Activated naive CD4-positive, alpha-beta T cell treated with anti-CD3 and anti-CD28 coated beads for 36 hours (primary cell): ENCODE results near the gene CRYAA. TPM values are rescaled to one million over a fixed set of nuclear protein-coding genes. Genes with fewer than 3 reads are reported as not detected.

ENCODE experiments used
- CTCF ChIA-PET: fragments of 350-600 bp; sonication (Branson Sonifier 250); formaldehyde crosslinking; loops from one replicate; lab custom pipeline; 2021; ENCODE audit warnings: antibody characterized with exemption; lab: Charles Lee
- DNase-seq: peaks from one replicate; pipeline ENCODE4 v3.0.0-alpha.2; 2020
- H3K27ac Mint-ChIP-seq: one replicate; pipeline ENCODE4 v1.8.0; 2021; ENCODE audit warnings: mild to moderate bottlenecking, mixed read lengths
- H3K27me3 Mint-ChIP-seq: one replicate; pipeline ENCODE4 v1.8.0; 2021; ENCODE audit warnings: low read depth, mixed read lengths
- H3K36me3 Mint-ChIP-seq: one replicate; pipeline ENCODE4 v1.8.0; 2021; ENCODE audit warnings: low read depth, mixed read lengths
- H3K4me1 Mint-ChIP-seq: one replicate; pipeline ENCODE4 v1.8.0; 2021; ENCODE audit warnings: low read depth, mixed read lengths
- H3K4me3 Mint-ChIP-seq: one replicate; pipeline ENCODE4 v1.8.0; 2021; ENCODE audit warnings: mild to moderate bottlenecking, moderate library complexity, mixed read lengths
- H3K9me3 Mint-ChIP-seq: one replicate; pipeline ENCODE4 v1.8.0; 2021; ENCODE audit warnings: mixed read lengths
- intact Hi-C: fragments of 100-400 bp; cut with micrococcal nuclease; formaldehyde crosslinking; loops from one replicate; pipeline ENCODE4 v1.15.1; 2023
- total RNA-seq, 2 experiments: library from RNA; stranded (reverse); gene quantifications; one replicate each; pipeline ENCODE4 v1.2.3, GENCODE V29; 2021

The CRYAA gene
- total RNA-seq, 2 experiments from 2014 or later = not detected

DNA sequence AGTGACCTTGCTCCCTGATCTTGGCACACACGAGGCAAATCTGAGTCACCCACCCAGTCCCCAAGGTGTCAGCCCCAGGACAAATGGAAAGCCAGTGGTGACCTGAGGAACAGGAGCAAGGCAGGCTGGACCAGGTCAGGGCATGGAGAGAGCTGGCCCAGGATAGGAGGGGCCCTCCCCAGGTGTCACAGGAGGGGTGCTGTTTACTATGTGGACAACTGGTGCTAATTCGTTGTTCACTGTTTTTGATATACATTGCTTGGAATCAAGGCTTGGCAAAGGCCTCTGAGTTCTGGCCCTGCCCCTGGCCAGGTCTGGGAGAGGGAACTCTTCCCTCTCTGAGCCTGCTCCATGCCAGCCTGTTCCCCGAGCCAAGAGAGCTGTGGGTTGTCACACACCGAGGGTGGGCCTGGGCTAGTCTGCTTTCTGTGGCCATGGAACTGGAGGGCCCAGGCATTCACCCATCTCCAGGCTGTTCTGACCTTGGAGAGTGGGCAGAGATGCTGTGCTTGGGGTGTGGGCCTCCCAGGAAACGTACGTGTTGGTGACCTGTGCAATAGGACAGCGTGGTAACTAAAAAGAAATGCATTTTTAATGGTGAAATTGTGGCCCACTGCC is 41.8 kb downstream of the CRYAA start:
- CTCF ChIA-PET = interaction anchor here (0.6 kb wide), 2 partner anchors 322 to 432 kb away, joined by 3 read pairs; no protein-coding TSS in a partner anchor
- intact Hi-C loops = no loop called here
- H3K4me1 Mint-ChIP-seq = no peaks in the 10 kb centered on the region
- H3K27ac Mint-ChIP-seq = no peak overlapping the region
- no peaks in the 10 kb centered on the region for H3K36me3 Mint-ChIP-seq
- DNase-seq = no peak
- H3K9me3 Mint-ChIP-seq = no peaks in the 10 kb centered on the region
- H3K27me3 Mint-ChIP-seq = peaks cover 8% of the 10 kb centered on the region
- no peak overlapping the region for H3K4me3 Mint-ChIP-seq

DNA sequence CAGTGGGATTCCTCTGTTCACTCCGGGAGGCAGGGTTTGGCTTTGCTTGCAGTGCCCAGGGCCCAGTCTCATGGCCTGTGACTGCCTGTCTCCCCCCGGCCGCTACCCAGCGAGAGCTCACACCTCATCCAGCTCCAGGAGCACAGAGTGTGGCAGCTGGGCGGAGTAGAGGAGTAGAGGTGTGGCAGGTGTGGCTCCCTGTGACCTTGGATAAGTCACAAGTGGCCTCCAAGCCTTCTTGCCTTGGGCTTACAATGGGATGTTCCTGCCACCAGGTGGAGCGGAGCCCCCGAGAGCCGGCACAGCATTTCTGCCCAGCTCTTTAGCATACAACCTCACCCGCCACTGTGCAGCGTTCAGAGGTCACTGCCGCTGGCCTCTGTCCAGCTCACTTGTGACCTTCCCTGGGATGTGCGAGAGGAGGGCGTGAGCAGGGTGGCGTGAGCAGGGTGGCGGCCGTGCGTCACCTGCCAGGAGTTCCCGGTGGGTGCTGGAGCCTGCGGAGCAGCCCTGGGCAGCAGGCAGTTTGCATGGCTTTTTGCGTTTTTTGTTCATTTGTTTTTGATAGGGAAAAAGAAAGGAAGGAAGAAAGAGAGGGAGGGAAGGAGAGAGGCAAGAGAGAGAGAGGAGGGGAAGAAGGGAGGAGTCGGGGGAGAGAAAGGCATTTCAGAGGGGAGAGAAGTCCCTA is 42.4 kb downstream of the CRYAA start:
- Mint-ChIP-seq H3K36me3 (no peaks in the 10 kb centered on the region), H3K27me3 (peaks cover 8% of the 10 kb centered on the region), H3K27ac (no peak overlapping the region), H3K4me1 (no peaks in the 10 kb centered on the region), H3K9me3 (no peaks in the 10 kb centered on the region), H3K4me3 (no peak overlapping the region)
- CTCF ChIA-PET = interaction anchor here (0.6 kb wide), 2 partner anchors 323 to 431 kb away, joined by 3 read pairs; no protein-coding TSS in a partner anchor
- no peak for DNase-seq
- intact Hi-C loops = no loop called here

DNA sequence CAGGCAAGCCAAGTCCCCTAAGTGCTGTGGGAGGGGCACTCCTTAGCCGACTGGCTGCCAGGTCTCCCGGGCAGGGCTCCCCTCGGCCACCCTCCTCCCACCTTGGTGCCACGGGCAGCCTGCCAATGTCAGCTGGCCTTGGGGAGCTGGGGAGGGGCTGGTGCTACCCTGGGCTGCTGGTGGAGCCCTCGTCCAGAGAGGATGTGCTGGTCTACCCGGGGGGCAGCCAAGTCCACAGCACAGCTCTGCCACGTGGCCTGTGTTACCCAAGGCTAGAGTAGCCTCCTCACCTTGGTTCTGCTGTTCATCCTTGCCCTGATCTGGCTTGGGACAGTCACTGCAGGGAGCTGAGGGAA is 42.9 kb downstream of the CRYAA start:
- H3K27ac Mint-ChIP-seq = no peak overlapping the region
- H3K36me3 Mint-ChIP-seq = no peaks in the 10 kb centered on the region
- no peak for DNase-seq
- no peak overlapping the region for H3K4me3 Mint-ChIP-seq
- H3K27me3 Mint-ChIP-seq = peaks cover 8% of the 10 kb centered on the region
- H3K9me3 Mint-ChIP-seq = no peaks in the 10 kb centered on the region
- intact Hi-C loops = no loop called here
- H3K4me1 Mint-ChIP-seq = no peaks in the 10 kb centered on the region
- CTCF ChIA-PET = no interaction called here

Other genes starting within 250 kb of the CRYAA start
- under 1 TPM in 1 of 2 experiments, not detected in 1; 0.17 TPM for gene ERVH48-1, start 243.4 kb upstream of the CRYAA start, total RNA-seq
- gene PKNOX1, start 194.4 kb upstream of the CRYAA start, total RNA-seq = 10 to 100 TPM; 15.1 to 17.6 TPM
- 100 to 1,000 TPM; 113 to 117 TPM for gene CBS, start 93.2 kb upstream of the CRYAA start, total RNA-seq
- 10 to 100 TPM; 50.0 to 80.7 TPM for gene U2AF1, start 61.4 kb upstream of the CRYAA start, total RNA-seq